OCI-LY7 (cell line): ENCODE data around the gene SPAG6. TPM values are rescaled to one million over a fixed set of nuclear protein-coding genes. Genes with fewer than 3 reads are reported as not detected.

Experiments
- BruUV-seq: library from RNA; stranded (reverse); fragments of 400-500 nt; replicated peaks from 2 replicates; lab custom pipeline; 2021; lab: Mats Ljungman, UMichigan
- CTCF ChIA-PET: fragments of 300-600 bp; sonication (Branson Sonifier 250); formaldehyde crosslinking; loops from one replicate; lab custom pipeline; 2022; ENCODE audit warnings: antibody characterized with exemption; ENCODE audit not compliant: unreplicated experiment; lab: Charles Lee
- POLR2A ChIA-PET: fragments of 300-600 bp; sonication (Branson Sonifier 250); formaldehyde crosslinking; loops from one replicate; lab custom pipeline; 2022; ENCODE audit warnings: antibody characterized with exemption; lab: Charles Lee
- DNase-seq: peaks from one replicate; pipeline ENCODE4 v3.0.0-alpha.2; 2015; ENCODE audit warnings: low spot score
- H2AFZ ChIP-seq: fragments of 200-600 bp; sonication (generic), shearing (Covaris generic); 2 replicates; pipeline ENCODE4 v1.6.1; 2014; ENCODE audit warnings: mild to moderate bottlenecking, antibody characterized with exemption, low read length, moderate library complexity
- H3K27ac ChIP-seq: fragments of 200-600 bp; sonication (generic); 2 replicates; pipeline ENCODE4 v1.5.1; 2014; ENCODE audit warnings: mixed run types, low read depth, mild to moderate bottlenecking, moderate library complexity, low read length, inconsistent platforms; ENCODE audit not compliant: poor library complexity, severe bottlenecking
- H3K36me3 ChIP-seq: fragments of 200-600 bp; sonication (generic); 2 replicates; pipeline ENCODE4 v1.6.1; 2014; ENCODE audit warnings: mild to moderate bottlenecking, antibody characterized with exemption, low read length, moderate library complexity, mixed read lengths; ENCODE audit not compliant: insufficient read depth
- H3K4me1 ChIP-seq: fragments of 200-600 bp; sonication (generic); 2 replicates; pipeline ENCODE4 v1.5.1; 2014; ENCODE audit warnings: mild to moderate bottlenecking, low read length; ENCODE audit not compliant: insufficient read depth, poor library complexity, severe bottlenecking
- H3K4me2 ChIP-seq: fragments of 200-600 bp; sonication (generic); 2 replicates; pipeline ENCODE4 v1.6.1; 2014; ENCODE audit warnings: mild to moderate bottlenecking, low read length
- H3K4me3 ChIP-seq: fragments of 200-600 bp; sonication (generic); 2 replicates; pipeline ENCODE4 v1.5.1; 2014; ENCODE audit warnings: mild to moderate bottlenecking, low read depth, low read length; ENCODE audit not compliant: poor library complexity, severe bottlenecking
- H3K79me2 ChIP-seq: fragments of 200-600 bp; sonication (generic); 2 replicates; pipeline ENCODE4 v1.6.1; 2016; ENCODE audit warnings: low read depth, mild to moderate bottlenecking, low read length, moderate library complexity, mixed read lengths; ENCODE audit not compliant: insufficient read depth
- H3K9me2 ChIP-seq: fragments of 200-600 bp; sonication (generic); 2 replicates; pipeline ENCODE4 v1.6.1; 2016; ENCODE audit warnings: mild to moderate bottlenecking, low read length, mixed read lengths; ENCODE audit not compliant: insufficient read depth
- H3K9me3 ChIP-seq: fragments of 200-600 bp; sonication (generic); 2 replicates; pipeline ENCODE4 v1.6.1; 2014; ENCODE audit warnings: mild to moderate bottlenecking, mixed run types, low read length, mixed read lengths
- H4K20me1 ChIP-seq: fragments of 200-600 bp; sonication (generic); 2 replicates; pipeline ENCODE4 v1.6.1; 2014; ENCODE audit warnings: mild to moderate bottlenecking, antibody characterized with exemption, low read length, moderate library complexity, mixed read lengths; ENCODE audit not compliant: insufficient read depth
- CTCF ChIP-seq: fragments of 200-600 bp; sonication (generic); conservative IDR thresholded peaks from 2 replicates; pipeline ENCODE4 v1.5.1; 2014; ENCODE audit warnings: mild to moderate bottlenecking, antibody characterized with exemption, low read length, moderate library complexity, mixed read lengths
- EZH2phosphoT487 ChIP-seq: fragments of 200-600 bp; sonication (generic); IDR thresholded peaks from 2 replicates; pipeline ENCODE4 v1.6.1; 2018; ENCODE audit warnings: low read depth, borderline replicate concordance, mild to moderate bottlenecking, mixed run types, antibody characterized with exemption, low read length, moderate library complexity, mixed read lengths
- intact Hi-C: fragments of 100-400 bp; cut with micrococcal nuclease; formaldehyde crosslinking; loops from one replicate; pipeline ENCODE4 v1.10.0; 2022; ENCODE audit not compliant: unreplicated experiment
- total RNA-seq, 2 experiments: library from RNA; depleted of rRNA in 1 of 2; stranded (reverse); fragments of >200 nt in 1 of 2; shearing (Covaris generic) in 1 of 2; gene quantifications; 2 replicates each; pipeline ENCODE4 v1.2.3, GENCODE V29; 2014 to 2022

SPAG6 gene
- total RNA-seq, 2 experiments from 2014 or later: not detected

DNA sequence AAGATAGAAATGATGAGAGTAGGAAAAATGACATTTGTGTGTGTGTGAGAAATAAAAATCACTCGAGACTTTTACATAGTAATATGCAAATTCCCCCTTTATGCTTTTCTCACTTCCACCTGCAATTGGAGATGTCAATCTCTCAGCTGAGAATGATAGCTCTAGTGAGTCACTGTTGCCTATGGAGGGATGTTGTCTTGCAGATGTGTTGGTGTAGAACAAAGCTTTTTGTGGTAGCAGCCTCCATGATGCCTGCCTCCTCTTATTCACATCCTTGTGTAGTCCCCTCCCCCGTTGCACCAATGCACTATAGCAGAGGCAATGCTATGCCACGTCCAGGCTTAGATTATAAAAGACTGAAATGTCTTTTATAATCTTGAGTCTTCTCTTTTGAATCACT is 33.8 kb downstream of the SPAG6 start:
- BruUV-seq: no TSS peak
- H3K4me1 ChIP-seq: peaks cover 33% of the 10 kb centered on the region
- no peaks in the 10 kb centered on the region for H4K20me1 ChIP-seq
- H2AFZ ChIP-seq: peak overlapping the region; percentile 38
- H3K4me3 ChIP-seq: peak overlapping the region; percentile 25
- H3K9me3 ChIP-seq: no peaks in the 10 kb centered on the region
- peak; percentile 53 for DNase-seq
- ChIA-PET CTCF (no interaction called here), POLR2A (interaction anchor here (1.0 to 2.7 kb wide), 7 partner anchors 8 to 63 kb away, joined by 4 to 10 read pairs (median 5); partner anchors contain the start of gene COMMD3)
- no peak for TF ChIP-seq CTCF
- no peak for TF ChIP-seq EZH2phosphoT487
- H3K79me2 ChIP-seq: no peaks in the 10 kb centered on the region
- intact Hi-C loops: loop anchor here (2.0 kb wide), 2 partner anchors 38 to 58 kb away; partner anchors contain the start of gene BMI1
- peak overlapping the region; percentile 42 for H3K27ac ChIP-seq
- H3K9me2 ChIP-seq: no peaks in the 10 kb centered on the region
- peak overlapping the region; percentile 42 for H3K4me2 ChIP-seq
- H3K36me3 ChIP-seq: no peaks in the 10 kb centered on the region

DNA sequence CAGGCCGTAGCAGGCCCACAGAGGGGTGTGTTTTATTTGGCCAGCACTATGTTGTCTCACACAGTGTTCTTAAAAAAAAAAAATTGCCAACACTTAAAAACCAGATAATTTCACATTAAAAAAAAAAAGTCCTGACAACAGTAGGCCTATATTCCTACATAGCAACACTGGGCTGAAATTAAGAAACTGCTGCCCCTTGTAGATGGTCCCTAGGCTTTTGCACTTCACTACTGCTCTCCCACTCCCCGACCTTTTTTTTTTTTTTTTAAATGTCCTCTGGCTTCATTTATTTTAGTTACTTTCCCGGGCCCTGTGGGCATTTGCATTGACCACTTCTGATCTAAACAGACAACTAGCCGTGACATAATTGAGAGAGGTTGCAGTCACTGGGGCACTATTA is 36.0 kb downstream of the SPAG6 start:
- ChIA-PET POLR2A (interaction anchor here (1.1 kb wide), 1 partner anchor 18 kb away, joined by 3 read pairs; no protein-coding TSS in a partner anchor), CTCF (no interaction called here)
- Histone ChIP-seq H3K9me3 (no peaks in the 10 kb centered on the region), H3K27ac (no peak overlapping the region), H3K36me3 (no peaks in the 10 kb centered on the region), H4K20me1 (no peaks in the 10 kb centered on the region), H3K4me3 (no peak overlapping the region), H3K4me2 (no peak overlapping the region), H3K4me1 (peaks cover 25% of the 10 kb centered on the region), H3K79me2 (no peaks in the 10 kb centered on the region), H2AFZ (no peak overlapping the region), H3K9me2 (no peaks in the 10 kb centered on the region)
- intact Hi-C loops: loop anchor here (10.0 kb wide), 1 partner anchor 984 kb away; no protein-coding TSS in a partner anchor
- TF ChIP-seq EZH2phosphoT487: no peak
- no peak for TF ChIP-seq CTCF
- DNase-seq: no peak
- BruUV-seq: no TSS peak

- Histone ChIP-seq H3K79me2 (no peaks in the 10 kb centered on the region), H3K4me2 (no peak overlapping the region), H3K36me3 (no peaks in the 10 kb centered on the region), H3K4me1 (no peaks in the 10 kb centered on the region), H3K9me3 (no peaks in the 10 kb centered on the region), H3K27ac (no peak overlapping the region), H3K9me2 (no peaks in the 10 kb centered on the region), H4K20me1 (no peaks in the 10 kb centered on the region), H2AFZ (no peak overlapping the region), H3K4me3 (no peak overlapping the region)
- no TSS peak for BruUV-seq
- intact Hi-C loops: loop anchor here (10.0 kb wide), 1 partner anchor 978 kb away; no protein-coding TSS in a partner anchor
- TF ChIP-seq EZH2phosphoT487: no peak
- TF ChIP-seq CTCF: no peak
- no peak for DNase-seq
- CTCF ChIA-PET: interaction anchor here (0.6 kb wide), 1 partner anchor 336 kb away, joined by 3 read pairs; no protein-coding TSS in a partner anchor
- POLR2A ChIA-PET: interaction anchor here (0.7 to 1.3 kb wide), 5 partner anchors 8 to 361 kb away, joined by 3 to 4 read pairs (median 4); no protein-coding TSS in a partner anchor
Measured at GRCh38 chr10:22386503-22386902, 41.2 kb downstream of the SPAG6 start.
